ENCODE measurements around the gene TLL1. TPM values are rescaled to one million over a fixed set of nuclear protein-coding genes. Genes with fewer than 3 reads are reported as not detected.

The TLL1 gene
- total RNA-seq, 1 experiment from 2014 or later, result not detected

GRCh38 chr4:166123546-166123945 lies 250.5 kb downstream of the TLL1 start:
- H3K4me1 ChIP-seq (ENCODE audit: insufficient read depth, low read length), result no peaks in the 10 kb centered on the region
- no peak overlapping the region for H2BK12ac ChIP-seq (ENCODE audit: insufficient read length, low read depth, low read length)
- no peaks in the 10 kb centered on the region for H4K20me1 ChIP-seq (ENCODE audit: control insufficient read depth, insufficient read depth, insufficient read length)
- no peak overlapping the region for H4K8ac ChIP-seq (replicated peaks; ENCODE audit: insufficient read length, low read depth, low read length)
- no peak overlapping the region for H3K9ac ChIP-seq (ENCODE audit: extremely low read depth, insufficient read length, low read length)
- no peaks in the 10 kb centered on the region for H3K9me3 ChIP-seq (ENCODE audit: control insufficient read depth, low read depth, low read length)
- H3K18ac ChIP-seq (ENCODE audit: insufficient read length, low read depth, low read length), result no peak overlapping the region
- H3K27ac ChIP-seq (ENCODE audit: insufficient read length, low read depth, low read length), result no peak overlapping the region
- Mint-ChIP-seq H3K4me3 (no peak overlapping the region), H3K27ac (no peak overlapping the region), H3K27me3 (ENCODE audit: low read depth) (no peaks in the 10 kb centered on the region; the same call in 1 of the 2 replicates), H3K36me3 (ENCODE audit: insufficient read depth in 1 of 3, low read depth in 3 of 3) (no peaks in the 10 kb centered on the region), H3K4me1 (no peaks in the 10 kb centered on the region), H3K9me3 (no peaks in the 10 kb centered on the region)
- H2BK15ac ChIP-seq (ENCODE audit: low read depth, low read length), result no peak overlapping the region
- no peak overlapping the region for H2BK5ac ChIP-seq (ENCODE audit: insufficient read length, low read length)
- no peak overlapping the region for H2AFZ ChIP-seq (ENCODE audit: low read length)
- no peak overlapping the region for H3K23ac ChIP-seq (ENCODE audit: insufficient read length, low read depth, low read length)
- H3K27me3 ChIP-seq (ENCODE audit: insufficient read depth, low read length), result no peaks in the 10 kb centered on the region
- no peak overlapping the region for H2AK5ac ChIP-seq (ENCODE audit: insufficient read length, low read length)
- H3K4ac ChIP-seq (ENCODE audit: low read depth, low read length), result no peak overlapping the region
- H2BK20ac ChIP-seq (ENCODE audit: low read depth, low read length, poor library complexity, severe bottlenecking), result no peak overlapping the region
- no peak overlapping the region for H4K91ac ChIP-seq (ENCODE audit: insufficient read length, low read depth, low read length)
- H3T11ph ChIP-seq (ENCODE audit: low read length), result no peak overlapping the region
- no peak for TF ChIP-seq CTCF (conservative IDR thresholded peaks at IDR 0.05)
- H4K5ac ChIP-seq (ENCODE audit: insufficient read length, low read depth, low read length), result no peak overlapping the region
- H3K23me2 ChIP-seq (ENCODE audit: insufficient read length, low read depth, low read length, poor library complexity, severe bottlenecking), result no peaks in the 10 kb centered on the region
- no peak overlapping the region for H3K4me2 ChIP-seq (ENCODE audit: insufficient read depth, insufficient read length, low read length)
- H3K79me1 ChIP-seq (ENCODE audit: insufficient read depth, low read depth, low read length, poor library complexity, severe bottlenecking), result no peaks in the 10 kb centered on the region
- H3K56ac ChIP-seq (ENCODE audit: insufficient read length, low read depth, low read length), result no peak overlapping the region
- H2BK120ac ChIP-seq (ENCODE audit: low read depth, low read length, poor library complexity, severe bottlenecking), result no peak overlapping the region
- no peak for DNase-seq
- H3K14ac ChIP-seq (ENCODE audit: insufficient read depth, low read length), result no peak overlapping the region
- H3K79me2 ChIP-seq (ENCODE audit: insufficient read depth, low read length), result no peaks in the 10 kb centered on the region
